ENCODE results near the gene SERINC5.

DNA sequence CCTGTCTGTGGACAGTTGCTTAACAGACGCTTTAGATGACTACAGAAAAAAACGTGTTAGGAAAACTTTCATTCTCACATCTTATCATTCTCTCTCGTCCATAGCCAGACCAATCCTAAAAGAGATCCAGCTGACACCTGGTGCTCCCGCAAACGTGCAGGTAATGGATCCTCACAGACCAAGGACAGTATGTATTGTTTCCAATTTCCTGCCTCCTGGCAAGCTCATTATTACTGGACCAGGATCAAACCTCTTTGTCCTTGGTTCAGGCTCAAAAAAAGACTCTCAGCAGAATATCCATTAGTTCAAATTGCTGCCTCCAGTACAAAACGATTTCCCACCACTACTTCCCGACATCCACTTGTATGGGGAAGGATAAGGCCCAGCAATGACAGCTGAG, 62.4 kb downstream of the SERINC5 start:
- TF ChIP-seq, protein P1, sequence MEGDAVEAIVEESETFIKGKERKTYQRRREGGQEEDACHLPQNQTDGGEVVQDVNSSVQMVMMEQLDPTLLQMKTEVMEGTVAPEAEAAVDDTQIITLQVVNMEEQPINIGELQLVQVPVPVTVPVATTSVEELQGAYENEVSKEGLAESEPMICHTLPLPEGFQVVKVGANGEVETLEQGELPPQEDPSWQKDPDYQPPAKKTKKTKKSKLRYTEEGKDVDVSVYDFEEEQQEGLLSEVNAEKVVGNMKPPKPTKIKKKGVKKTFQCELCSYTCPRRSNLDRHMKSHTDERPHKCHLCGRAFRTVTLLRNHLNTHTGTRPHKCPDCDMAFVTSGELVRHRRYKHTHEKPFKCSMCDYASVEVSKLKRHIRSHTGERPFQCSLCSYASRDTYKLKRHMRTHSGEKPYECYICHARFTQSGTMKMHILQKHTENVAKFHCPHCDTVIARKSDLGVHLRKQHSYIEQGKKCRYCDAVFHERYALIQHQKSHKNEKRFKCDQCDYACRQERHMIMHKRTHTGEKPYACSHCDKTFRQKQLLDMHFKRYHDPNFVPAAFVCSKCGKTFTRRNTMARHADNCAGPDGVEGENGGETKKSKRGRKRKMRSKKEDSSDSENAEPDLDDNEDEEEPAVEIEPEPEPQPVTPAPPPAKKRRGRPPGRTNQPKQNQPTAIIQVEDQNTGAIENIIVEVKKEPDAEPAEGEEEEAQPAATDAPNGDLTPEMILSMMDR (conservative IDR thresholded peaks at IDR 0.05; ENCODE audit: low read depth, low read length) = no peak
- TF ChIP-seq CHD1 (IDR thresholded peaks at IDR 0.05; ENCODE audit: low read depth, low read length) (no peak), POLR2A (IDR thresholded peaks at IDR 0.05; ENCODE audit: low read depth, low read length) (no peak), RAD21 (IDR thresholded peaks at IDR 0.05; ENCODE audit: low read length) (no peak), RCOR1 (IDR thresholded peaks at IDR 0.05; ENCODE audit: insufficient replicate concordance, low read length) (no peak)
- TF ChIP-seq, protein P2, sequence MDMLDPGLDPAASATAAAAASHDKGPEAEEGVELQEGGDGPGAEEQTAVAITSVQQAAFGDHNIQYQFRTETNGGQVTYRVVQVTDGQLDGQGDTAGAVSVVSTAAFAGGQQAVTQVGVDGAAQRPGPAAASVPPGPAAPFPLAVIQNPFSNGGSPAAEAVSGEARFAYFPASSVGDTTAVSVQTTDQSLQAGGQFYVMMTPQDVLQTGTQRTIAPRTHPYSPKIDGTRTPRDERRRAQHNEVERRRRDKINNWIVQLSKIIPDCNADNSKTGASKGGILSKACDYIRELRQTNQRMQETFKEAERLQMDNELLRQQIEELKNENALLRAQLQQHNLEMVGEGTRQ (IDR thresholded peaks at IDR 0.05; ENCODE audit: low read depth, low read length) = no peak
- TF ChIP-seq, protein P3, sequence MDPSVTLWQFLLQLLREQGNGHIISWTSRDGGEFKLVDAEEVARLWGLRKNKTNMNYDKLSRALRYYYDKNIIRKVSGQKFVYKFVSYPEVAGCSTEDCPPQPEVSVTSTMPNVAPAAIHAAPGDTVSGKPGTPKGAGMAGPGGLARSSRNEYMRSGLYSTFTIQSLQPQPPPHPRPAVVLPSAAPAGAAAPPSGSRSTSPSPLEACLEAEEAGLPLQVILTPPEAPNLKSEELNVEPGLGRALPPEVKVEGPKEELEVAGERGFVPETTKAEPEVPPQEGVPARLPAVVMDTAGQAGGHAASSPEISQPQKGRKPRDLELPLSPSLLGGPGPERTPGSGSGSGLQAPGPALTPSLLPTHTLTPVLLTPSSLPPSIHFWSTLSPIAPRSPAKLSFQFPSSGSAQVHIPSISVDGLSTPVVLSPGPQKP (IDR thresholded peaks at IDR 0.05; ENCODE audit: borderline replicate concordance, low read depth, low read length) = no peak
